22Rv1 (cell line): Measurements from ENCODE around the gene MEIS3.
A peak's percentile ranks its signal among the peaks of the same experiment; 100 is the strongest.
"Not testable (repeated sequence)": the region's sequence is repeated elsewhere in the genome, so short reads cannot be mapped to it uniquely, and the experiment has no call there.

Experiments used
- H3K27ac ChIP-seq: fragments of 450-650 bp; 2 replicates; pipeline ENCODE4 v1.5.1; 2017
- CTCF ChIP-seq: fragments of 450-650 bp; IDR thresholded peaks from 2 replicates; pipeline ENCODE4 v1.5.1; 2017; ENCODE audit warnings: mild to moderate bottlenecking
- ZFX ChIP-seq: fragments of 450-650 bp; IDR thresholded peaks from 2 replicates; pipeline ENCODE4 v1.6.1; 2017; ENCODE audit warnings: antibody characterized with exemption, borderline replicate concordance

Gene MEIS3

GRCh38 chr19:47404334-47405196, 14.8 kb downstream of the MEIS3 start:
- no peak overlapping the region for H3K27ac ChIP-seq
- TF ChIP-seq CTCF: no peak
- no peak for TF ChIP-seq ZFX

GRCh38 chr19:47402504-47402903, 16.8 kb downstream of the MEIS3 start:
- TF ChIP-seq ZFX (no peak), CTCF (no peak)
- no peak overlapping the region for H3K27ac ChIP-seq

GRCh38 chr19:47398707-47399597, 20.4 kb downstream of the MEIS3 start:
- no peak overlapping the region for H3K27ac ChIP-seq
- no peak for TF ChIP-seq CTCF
- no peak for TF ChIP-seq ZFX

GRCh38 chr19:47391510-47392223, 27.7 kb downstream of the MEIS3 start:
- peak; percentile 92 for TF ChIP-seq CTCF
- TF ChIP-seq ZFX: no peak
- H3K27ac ChIP-seq: no peak overlapping the region

- TF ChIP-seq ZFX (no peak), CTCF (no peak)
- H3K27ac ChIP-seq: no peak overlapping the region
Measured at GRCh38 chr19:47390533-47391488, 28.5 kb downstream of the MEIS3 start.

- TF ChIP-seq CTCF (no peak), ZFX (no peak)
- no peak overlapping the region for H3K27ac ChIP-seq
Measured at GRCh38 chr19:47389150-47389556, 30.2 kb downstream of the MEIS3 start.

GRCh38 chr19:47388721-47389120, 30.6 kb downstream of the MEIS3 start:
- H3K27ac ChIP-seq: not testable (repeated sequence)

GRCh38 chr19:47387623-47388022, 31.7 kb downstream of the MEIS3 start:
- H3K27ac ChIP-seq: not testable (repeated sequence)

GRCh38 chr19:47386582-47386981, 32.7 kb downstream of the MEIS3 start:
- not testable (repeated sequence) for H3K27ac ChIP-seq

- not testable (repeated sequence) for H3K27ac ChIP-seq
Measured at GRCh38 chr19:47384533-47384932, 34.8 kb downstream of the MEIS3 start.
